ENCODE measurements around the gene ATP6V1F.

DNA sequence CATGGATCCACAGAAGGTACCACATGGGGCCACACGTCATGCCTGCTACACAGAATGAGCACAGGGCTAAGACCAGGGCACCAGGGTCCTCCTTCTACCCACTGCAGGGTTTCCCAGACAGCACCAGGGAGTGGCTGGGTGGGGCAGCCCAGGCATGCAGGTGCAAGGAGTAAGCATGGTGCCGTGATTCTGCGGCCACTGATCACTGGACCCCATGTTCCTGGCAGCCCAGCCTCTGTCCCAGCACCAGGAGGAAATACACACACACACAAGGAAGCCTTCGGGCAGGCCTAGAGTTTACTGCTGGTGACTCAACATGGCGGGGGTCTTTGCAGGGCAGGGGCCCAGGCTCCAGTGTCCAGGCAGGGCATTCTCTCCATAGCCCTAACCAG, 13.9 kb downstream of the ATP6V1F start:
- TF ChIP-seq POLR2A (IDR thresholded peaks at IDR 0.05), result no peak
- TF ChIP-seq, protein P1, sequence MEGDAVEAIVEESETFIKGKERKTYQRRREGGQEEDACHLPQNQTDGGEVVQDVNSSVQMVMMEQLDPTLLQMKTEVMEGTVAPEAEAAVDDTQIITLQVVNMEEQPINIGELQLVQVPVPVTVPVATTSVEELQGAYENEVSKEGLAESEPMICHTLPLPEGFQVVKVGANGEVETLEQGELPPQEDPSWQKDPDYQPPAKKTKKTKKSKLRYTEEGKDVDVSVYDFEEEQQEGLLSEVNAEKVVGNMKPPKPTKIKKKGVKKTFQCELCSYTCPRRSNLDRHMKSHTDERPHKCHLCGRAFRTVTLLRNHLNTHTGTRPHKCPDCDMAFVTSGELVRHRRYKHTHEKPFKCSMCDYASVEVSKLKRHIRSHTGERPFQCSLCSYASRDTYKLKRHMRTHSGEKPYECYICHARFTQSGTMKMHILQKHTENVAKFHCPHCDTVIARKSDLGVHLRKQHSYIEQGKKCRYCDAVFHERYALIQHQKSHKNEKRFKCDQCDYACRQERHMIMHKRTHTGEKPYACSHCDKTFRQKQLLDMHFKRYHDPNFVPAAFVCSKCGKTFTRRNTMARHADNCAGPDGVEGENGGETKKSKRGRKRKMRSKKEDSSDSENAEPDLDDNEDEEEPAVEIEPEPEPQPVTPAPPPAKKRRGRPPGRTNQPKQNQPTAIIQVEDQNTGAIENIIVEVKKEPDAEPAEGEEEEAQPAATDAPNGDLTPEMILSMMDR (IDR thresholded peaks at IDR 0.05 in 8 of 11, conservative IDR thresholded peaks at IDR 0.05 in 3 of 11), result no peak
- no peak for TF ChIP-seq POLR2AphosphoS5 (IDR thresholded peaks at IDR 0.05)

Data from spleen (tissue), 7 donors.